ENCODE results near the gene RSAD2.

RSAD2 gene

GRCh38 chr2:6906165-6906741 lies 28.7 kb downstream of the RSAD2 start:
- H3K4me1 ChIP-seq (ENCODE audit: control insufficient read depth, insufficient read depth, low read length, poor library complexity, severe bottlenecking): peaks cover 7% of the 10 kb centered on the region
- H3K36me3 ChIP-seq (ENCODE audit: control insufficient read depth, insufficient read depth, low read length): no peaks in the 10 kb centered on the region
- WGBS, 2 experiments (ENCODE audit: insufficient coverage in 2 of 2): 78 to 89% methylated on average over 1 of the region's 1 CpG
- no peaks in the 10 kb centered on the region for H3K9me3 ChIP-seq (ENCODE audit: control insufficient read depth, low read length)
- H3K27ac ChIP-seq (ENCODE audit: low read depth, low read length, severe bottlenecking): no peak overlapping the region
- no peak overlapping the region for H3K4me3 ChIP-seq (ENCODE audit: extremely low read depth, insufficient read depth, low read length, poor library complexity, severe bottlenecking)

DNA sequence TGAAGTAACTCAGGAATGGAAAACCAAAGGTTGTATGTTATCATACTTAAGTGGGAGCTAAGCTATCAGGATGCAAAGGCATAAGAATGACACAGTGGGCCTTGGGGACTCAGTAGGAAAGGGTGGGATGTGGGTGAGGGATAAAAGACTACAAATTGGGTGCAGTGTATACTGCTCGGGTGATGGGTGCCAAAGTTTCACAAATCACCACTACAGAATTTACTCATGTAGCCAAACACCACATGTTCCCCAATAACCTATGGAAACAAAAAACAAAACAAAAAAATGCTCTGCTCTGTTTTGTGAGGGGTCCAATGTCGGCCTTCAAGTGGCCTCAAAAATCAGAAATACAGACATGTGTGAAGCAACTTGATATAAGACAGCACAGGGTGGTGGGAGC lies 30.7 kb downstream of the RSAD2 start:
- Histone ChIP-seq H3K36me3 (ENCODE audit: control insufficient read depth, insufficient read depth, low read length) (no peaks in the 10 kb centered on the region), H3K4me3 (ENCODE audit: extremely low read depth, insufficient read depth, low read length, poor library complexity, severe bottlenecking) (no peak overlapping the region), H3K27ac (ENCODE audit: low read depth, low read length, severe bottlenecking) (no peak overlapping the region), H3K4me1 (ENCODE audit: control insufficient read depth, insufficient read depth, low read length, poor library complexity, severe bottlenecking) (peaks cover 7% of the 10 kb centered on the region), H3K9me3 (ENCODE audit: control insufficient read depth, low read length) (no peaks in the 10 kb centered on the region)
- 100% methylated on average over 1 of the region's 2 CpGs; no CpG with 5 or more reads in 1 of the 2 experiments for WGBS, 2 experiments (ENCODE audit: insufficient coverage in 2 of 2)

DNA sequence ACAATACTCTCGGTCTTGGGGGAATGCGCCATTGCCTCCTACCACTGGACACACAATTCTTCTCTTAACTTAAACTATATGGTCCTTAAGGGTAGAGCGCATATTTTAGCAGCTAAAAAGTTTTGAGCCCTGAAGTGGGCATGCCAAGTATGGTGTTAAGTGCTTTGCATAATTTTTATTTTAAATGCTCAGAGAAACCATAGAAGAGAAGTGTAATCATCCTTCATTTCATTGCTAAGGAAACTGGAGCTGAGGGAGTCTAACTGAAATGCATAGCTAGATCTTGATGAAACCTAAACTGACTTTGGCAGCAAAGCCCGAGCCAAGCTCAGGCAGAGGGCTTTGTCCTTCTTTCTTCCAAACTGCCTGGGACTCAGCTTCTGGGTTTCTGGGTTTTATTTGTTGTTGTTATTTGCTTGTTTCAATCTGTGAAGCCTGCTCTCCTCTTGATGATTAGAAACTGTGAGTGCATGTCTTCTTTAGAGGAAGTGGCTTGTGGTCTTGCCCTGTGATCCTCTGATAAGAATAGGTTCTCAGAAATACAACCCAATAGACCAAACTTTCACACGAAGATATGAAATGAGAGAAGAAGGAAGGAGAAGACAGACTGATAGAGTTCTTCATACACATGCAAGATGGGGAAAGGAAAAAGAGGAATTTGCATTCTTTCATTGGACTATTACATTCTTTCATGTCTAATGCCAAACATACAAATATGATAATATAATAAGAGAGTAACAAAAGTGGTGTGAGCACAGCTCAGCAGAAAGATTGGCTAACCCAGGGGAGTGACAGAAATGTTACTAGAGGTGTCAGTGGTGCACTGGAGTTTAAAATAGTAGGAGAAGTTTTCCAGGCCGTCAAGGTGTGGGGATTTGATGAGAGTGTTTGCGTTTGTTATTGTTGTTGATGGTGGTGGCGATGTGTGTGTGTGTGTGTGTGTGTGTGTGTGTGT lies 32.1 kb downstream of the RSAD2 start:
- Histone ChIP-seq H3K36me3 (ENCODE audit: control insufficient read depth, insufficient read depth, low read length) (no peaks in the 10 kb centered on the region), H3K9me3 (ENCODE audit: control insufficient read depth, low read length) (no peaks in the 10 kb centered on the region), H3K4me3 (ENCODE audit: extremely low read depth, insufficient read depth, low read length, poor library complexity, severe bottlenecking) (no peak overlapping the region), H3K4me1 (ENCODE audit: control insufficient read depth, insufficient read depth, low read length, poor library complexity, severe bottlenecking) (peaks cover 7% of the 10 kb centered on the region), H3K27ac (ENCODE audit: low read depth, low read length, severe bottlenecking) (no peak overlapping the region)
- 83 to 88% methylated on average over 1 to 4 of the region's 8 CpGs for WGBS, 2 experiments (ENCODE audit: insufficient coverage in 2 of 2)

DNA sequence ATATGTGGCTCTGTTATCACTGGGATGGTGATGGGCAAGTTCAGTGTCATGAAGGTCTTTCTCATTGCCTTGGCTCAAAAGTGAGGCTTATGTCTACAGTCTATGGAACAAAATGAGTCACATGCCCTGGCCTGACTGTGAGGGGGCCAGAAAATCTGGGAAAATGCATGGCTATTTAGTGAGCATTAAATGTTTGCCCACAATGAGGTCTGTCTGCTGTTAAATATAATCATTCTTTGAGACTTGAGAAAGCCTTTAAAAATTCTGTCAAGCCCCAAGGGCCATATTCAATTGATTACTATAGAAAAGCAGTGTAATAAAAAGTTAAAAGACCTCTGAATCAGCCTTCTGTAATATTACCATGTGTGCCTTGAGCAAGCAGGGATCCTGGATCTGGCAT lies 34.1 kb downstream of the RSAD2 start:
- H3K36me3 ChIP-seq (ENCODE audit: control insufficient read depth, insufficient read depth, low read length): no peaks in the 10 kb centered on the region
- H3K9me3 ChIP-seq (ENCODE audit: control insufficient read depth, low read length): no peaks in the 10 kb centered on the region
- peaks cover 7% of the 10 kb centered on the region for H3K4me1 ChIP-seq (ENCODE audit: control insufficient read depth, insufficient read depth, low read length, poor library complexity, severe bottlenecking)
- H3K27ac ChIP-seq (ENCODE audit: low read depth, low read length, severe bottlenecking): no peak overlapping the region
- H3K4me3 ChIP-seq (ENCODE audit: extremely low read depth, insufficient read depth, low read length, poor library complexity, severe bottlenecking): no peak overlapping the region

GRCh38 chr2:6913415-6914157 lies 36.0 kb downstream of the RSAD2 start:
- Histone ChIP-seq H3K27ac (ENCODE audit: low read depth, low read length, severe bottlenecking) (no peak overlapping the region), H3K4me3 (ENCODE audit: extremely low read depth, insufficient read depth, low read length, poor library complexity, severe bottlenecking) (no peak overlapping the region), H3K9me3 (ENCODE audit: control insufficient read depth, low read length) (no peaks in the 10 kb centered on the region), H3K36me3 (ENCODE audit: control insufficient read depth, insufficient read depth, low read length) (no peaks in the 10 kb centered on the region), H3K4me1 (ENCODE audit: control insufficient read depth, insufficient read depth, low read length, poor library complexity, severe bottlenecking) (peaks cover 9% of the 10 kb centered on the region)
- WGBS, 2 experiments (ENCODE audit: insufficient coverage in 2 of 2): 92 to 93% methylated on average over 4 to 6 of the region's 9 CpGs

DNA sequence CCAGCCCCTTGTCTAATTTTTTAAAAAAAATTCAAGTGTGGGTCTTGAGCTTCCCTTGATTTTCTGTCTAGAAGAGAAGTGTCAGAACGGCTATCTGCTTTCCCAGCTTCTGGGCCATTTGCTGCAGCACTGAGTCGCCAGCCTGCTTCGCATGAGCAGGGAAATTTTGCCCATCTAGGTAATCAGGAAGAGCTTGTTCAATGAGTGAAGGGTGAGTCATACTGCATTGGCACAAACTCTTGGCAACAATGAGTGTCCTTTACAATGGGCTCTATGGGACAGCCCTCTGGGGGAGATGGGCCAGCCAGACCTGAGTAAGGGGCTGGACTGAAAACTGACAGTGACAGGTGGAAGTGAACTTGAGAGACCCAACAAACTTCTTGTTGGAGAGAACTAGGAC lies 37.3 kb downstream of the RSAD2 start:
- Histone ChIP-seq H3K27ac (ENCODE audit: low read depth, low read length, severe bottlenecking) (no peak overlapping the region), H3K9me3 (ENCODE audit: control insufficient read depth, low read length) (no peaks in the 10 kb centered on the region), H3K4me1 (ENCODE audit: control insufficient read depth, insufficient read depth, low read length, poor library complexity, severe bottlenecking) (peaks cover 3% of the 10 kb centered on the region), H3K4me3 (ENCODE audit: extremely low read depth, insufficient read depth, low read length, poor library complexity, severe bottlenecking) (no peak overlapping the region), H3K36me3 (ENCODE audit: control insufficient read depth, insufficient read depth, low read length) (no peaks in the 10 kb centered on the region)
- WGBS, 2 experiments (ENCODE audit: insufficient coverage in 2 of 2): 80 to 100% methylated on average over 3 of the region's 3 CpGs

GRCh38 chr2:6915399-6915798 lies 37.8 kb downstream of the RSAD2 start:
- no peak overlapping the region for H3K4me3 ChIP-seq (ENCODE audit: extremely low read depth, insufficient read depth, low read length, poor library complexity, severe bottlenecking)
- H3K36me3 ChIP-seq (ENCODE audit: control insufficient read depth, insufficient read depth, low read length): no peaks in the 10 kb centered on the region
- peaks cover 3% of the 10 kb centered on the region for H3K4me1 ChIP-seq (ENCODE audit: control insufficient read depth, insufficient read depth, low read length, poor library complexity, severe bottlenecking)
- H3K27ac ChIP-seq (ENCODE audit: low read depth, low read length, severe bottlenecking): no peak overlapping the region
- 50 to 67% methylated on average over 1 to 2 of the region's 2 CpGs for WGBS, 2 experiments (ENCODE audit: insufficient coverage in 2 of 2)
- no peaks in the 10 kb centered on the region for H3K9me3 ChIP-seq (ENCODE audit: control insufficient read depth, low read length)

- H3K4me1 ChIP-seq (ENCODE audit: control insufficient read depth, insufficient read depth, low read length, poor library complexity, severe bottlenecking): peaks cover 3% of the 10 kb centered on the region
- H3K4me3 ChIP-seq (ENCODE audit: extremely low read depth, insufficient read depth, low read length, poor library complexity, severe bottlenecking): no peak overlapping the region
- no peak overlapping the region for H3K27ac ChIP-seq (ENCODE audit: low read depth, low read length, severe bottlenecking)
- 80% methylated on average over 1 of the region's 3 CpGs; no CpG with 5 or more reads in 1 of the 2 experiments for WGBS, 2 experiments (ENCODE audit: insufficient coverage in 2 of 2)
- H3K36me3 ChIP-seq (ENCODE audit: control insufficient read depth, insufficient read depth, low read length): no peaks in the 10 kb centered on the region
- H3K9me3 ChIP-seq (ENCODE audit: control insufficient read depth, low read length): no peaks in the 10 kb centered on the region
These were observed 38.6 kb downstream of the RSAD2 start for GRCh38 chr2:6916224-6916623.

GRCh38 chr2:6916736-6917070 lies 39.1 kb downstream of the RSAD2 start:
- Histone ChIP-seq H3K36me3 (ENCODE audit: control insufficient read depth, insufficient read depth, low read length) (no peaks in the 10 kb centered on the region), H3K4me1 (ENCODE audit: control insufficient read depth, insufficient read depth, low read length, poor library complexity, severe bottlenecking) (peaks cover 3% of the 10 kb centered on the region), H3K9me3 (ENCODE audit: control insufficient read depth, low read length) (no peaks in the 10 kb centered on the region), H3K27ac (ENCODE audit: low read depth, low read length, severe bottlenecking) (no peak overlapping the region), H3K4me3 (ENCODE audit: extremely low read depth, insufficient read depth, low read length, poor library complexity, severe bottlenecking) (peak overlapping the region; percentile 8)
- 38 to 42% methylated on average over 6 of the region's 8 CpGs for WGBS, 2 experiments (ENCODE audit: insufficient coverage in 2 of 2)

GRCh38 chr2:6917071-6917760 lies 39.6 kb downstream of the RSAD2 start, which contains the start of gene RNF144A:
Gene RNF144A, plus strand, starts transcription at chr2:6917412. Its CDS starts 79,515 bp downstream, at chr2:6996927.
- 3 to 4% methylated on average over 44 to 45 of the region's 90 CpGs for WGBS, 2 experiments (ENCODE audit: insufficient coverage in 2 of 2)
- no peak within 1 kb of the TSS for H3K27ac ChIP-seq (ENCODE audit: low read depth, low read length, severe bottlenecking)
- H3K4me3 ChIP-seq (ENCODE audit: extremely low read depth, insufficient read depth, low read length, poor library complexity, severe bottlenecking): peak within 1 kb of the TSS; percentile 63
- peaks cover 3% of the 10 kb centered on the region for H3K4me1 ChIP-seq (ENCODE audit: control insufficient read depth, insufficient read depth, low read length, poor library complexity, severe bottlenecking)
- H3K9me3 ChIP-seq (ENCODE audit: control insufficient read depth, low read length): no peaks in the 10 kb centered on the region
- H3K36me3 ChIP-seq (ENCODE audit: control insufficient read depth, insufficient read depth, low read length): no peaks in the 10 kb centered on the region
